Adrenal gland (tissue), 5 donors: ENCODE data around the gene INS.

ENCODE experiments used
- CTCF ChIP-seq, 6 experiments: fragments of 450-650 bp in 4 of 6; fragments of 200-600 bp in 2 of 6; sonication (generic) in 1 of 6; IDR thresholded peaks; 1 replicate in 5 of 6; 2 replicates in 1 of 6; pipeline versions ENCODE4 v1.5.1 to v1.8.0; 2016 to 2021; ENCODE audit warnings: antibody characterized with exemption in 6 of 6, mild to moderate bottlenecking in 2 of 6, moderate library complexity in 1 of 6
- POLR2A ChIP-seq, 2 donors: fragments of 450-650 bp; IDR thresholded peaks; one replicate each; pipeline ENCODE4 v1.6.1; 2017; ENCODE audit warnings: antibody characterized with exemption in 2 of 2, mild to moderate bottlenecking in 2 of 2, moderate library complexity in 1 of 2
- donor health status: DM: no; HTN: no; CAD: no.

GRCh38 chr11:2113776-2114175, 47.2 kb downstream of the INS start:
- TF ChIP-seq CTCF (IDR thresholded peaks at IDR 0.05) (no peak), POLR2A (IDR thresholded peaks at IDR 0.05) (no peak)
